Mucosa of stomach (tissue), 1 donor: Measurements from ENCODE around the gene ARPC5L.

ENCODE experiments used
- H3K27me3 ChIP-seq: one replicate; pipeline ENCODE4 v1.7.0; 2013; ENCODE audit warnings: mild to moderate bottlenecking, low read length; ENCODE audit not compliant: control insufficient read depth, insufficient read depth
- H3K36me3 ChIP-seq: one replicate; pipeline ENCODE4 v1.7.0; 2013; ENCODE audit warnings: low read length; ENCODE audit not compliant: control insufficient read depth, insufficient read depth
- H3K4me1 ChIP-seq: one replicate; pipeline ENCODE4 v1.7.0; 2013; ENCODE audit warnings: mild to moderate bottlenecking, low read length; ENCODE audit not compliant: control insufficient read depth, insufficient read depth
- H3K4me3 ChIP-seq: one replicate; pipeline ENCODE4 v1.7.0; 2013; ENCODE audit warnings: low read length
- H3K9ac ChIP-seq: one replicate; pipeline ENCODE4 v1.7.0; 2013; ENCODE audit warnings: mild to moderate bottlenecking, low read length, moderate library complexity
- H3K9me3 ChIP-seq: one replicate; pipeline ENCODE4 v1.7.0; 2013; ENCODE audit warnings: mild to moderate bottlenecking, low read length, moderate library complexity; ENCODE audit not compliant: control insufficient read depth
- donor health status: Pancreatic carcinoma.

Gene ARPC5L

GRCh38 chr9:124875501-124875900 is 13.6 kb downstream of the ARPC5L start:
- Histone ChIP-seq H3K36me3 (peaks cover 11% of the 10 kb centered on the region), H3K4me3 (no peak overlapping the region), H3K9ac (no peak overlapping the region), H3K27me3 (no peaks in the 10 kb centered on the region), H3K4me1 (peaks cover 34% of the 10 kb centered on the region), H3K9me3 (no peaks in the 10 kb centered on the region)

- Histone ChIP-seq H3K36me3 (peaks cover 17% of the 10 kb centered on the region), H3K4me3 (no peak overlapping the region), H3K4me1 (peaks cover 18% of the 10 kb centered on the region), H3K9me3 (no peaks in the 10 kb centered on the region), H3K27me3 (no peaks in the 10 kb centered on the region), H3K9ac (no peak overlapping the region)
These were observed 15.3 kb downstream of the ARPC5L start for GRCh38 chr9:124877021-124877782.

GRCh38 chr9:124878021-124878420 is 16.1 kb downstream of the ARPC5L start:
- Histone ChIP-seq H3K27me3 (no peaks in the 10 kb centered on the region), H3K4me3 (no peak overlapping the region), H3K9ac (no peak overlapping the region), H3K36me3 (peaks cover 17% of the 10 kb centered on the region), H3K4me1 (peaks cover 10% of the 10 kb centered on the region), H3K9me3 (no peaks in the 10 kb centered on the region)

GRCh38 chr9:124878518-124878917 is 16.6 kb downstream of the ARPC5L start:
- Histone ChIP-seq H3K27me3 (no peaks in the 10 kb centered on the region), H3K4me1 (peaks cover 5% of the 10 kb centered on the region), H3K9ac (no peak overlapping the region), H3K4me3 (no peak overlapping the region), H3K36me3 (peaks cover 17% of the 10 kb centered on the region), H3K9me3 (no peaks in the 10 kb centered on the region)

- Histone ChIP-seq H3K4me3 (no peak overlapping the region), H3K27me3 (no peaks in the 10 kb centered on the region), H3K36me3 (peaks cover 17% of the 10 kb centered on the region), H3K9me3 (no peaks in the 10 kb centered on the region), H3K9ac (no peak overlapping the region), H3K4me1 (no peaks in the 10 kb centered on the region)
These were observed 17.3 kb downstream of the ARPC5L start for GRCh38 chr9:124879226-124879625.

- no peaks in the 10 kb centered on the region for H3K4me1 ChIP-seq
- peaks cover 10% of the 10 kb centered on the region for H3K36me3 ChIP-seq
- H3K9me3 ChIP-seq, result no peaks in the 10 kb centered on the region
- H3K4me3 ChIP-seq, result no peak overlapping the region
- H3K9ac ChIP-seq, result no peak overlapping the region
- H3K27me3 ChIP-seq, result no peaks in the 10 kb centered on the region
These were observed 18.6 kb downstream of the ARPC5L start for GRCh38 chr9:124880501-124880900.

GRCh38 chr9:124881138-124881743 is 19.3 kb downstream of the ARPC5L start:
- Histone ChIP-seq H3K4me3 (no peak overlapping the region), H3K9ac (no peak overlapping the region), H3K27me3 (no peaks in the 10 kb centered on the region), H3K4me1 (no peaks in the 10 kb centered on the region), H3K9me3 (no peaks in the 10 kb centered on the region), H3K36me3 (peaks cover 6% of the 10 kb centered on the region)

GRCh38 chr9:124882231-124882630 is 20.3 kb downstream of the ARPC5L start:
- Histone ChIP-seq H3K36me3 (peaks cover 6% of the 10 kb centered on the region), H3K9me3 (no peaks in the 10 kb centered on the region)

GRCh38 chr9:124884376-124884775 is 22.4 kb downstream of the ARPC5L start:
- Histone ChIP-seq H3K4me3 (no peak overlapping the region), H3K36me3 (peaks cover 16% of the 10 kb centered on the region), H3K9me3 (no peaks in the 10 kb centered on the region), H3K9ac (no peak overlapping the region), H3K4me1 (no peaks in the 10 kb centered on the region), H3K27me3 (no peaks in the 10 kb centered on the region)

More at GRCh38 chr9:124882231-124882630, 20.3 kb downstream of the ARPC5L start:
- Histone ChIP-seq H3K4me1 (no peaks in the 10 kb centered on the region), H3K27me3 (no peaks in the 10 kb centered on the region), H3K9ac (no peak overlapping the region), H3K4me3 (no peak overlapping the region)

- Histone ChIP-seq H3K9ac (no peak overlapping the region), H3K9me3 (no peaks in the 10 kb centered on the region), H3K36me3 (peaks cover 16% of the 10 kb centered on the region), H3K27me3 (no peaks in the 10 kb centered on the region), H3K4me3 (no peak overlapping the region), H3K4me1 (no peaks in the 10 kb centered on the region)
These were observed 23.6 kb downstream of the ARPC5L start for GRCh38 chr9:124885551-124885950.

GRCh38 chr9:124886461-124886860 is 24.5 kb downstream of the ARPC5L start:
- Histone ChIP-seq H3K4me3 (no peak overlapping the region), H3K36me3 (peaks cover 10% of the 10 kb centered on the region), H3K4me1 (no peaks in the 10 kb centered on the region), H3K9me3 (no peaks in the 10 kb centered on the region), H3K9ac (no peak overlapping the region), H3K27me3 (no peaks in the 10 kb centered on the region)

GRCh38 chr9:124886866-124887492 is 25.0 kb downstream of the ARPC5L start:
- H3K4me3 ChIP-seq, result no peak overlapping the region
- H3K36me3 ChIP-seq, result peaks cover 10% of the 10 kb centered on the region
- H3K9me3 ChIP-seq, result no peaks in the 10 kb centered on the region
- no peak overlapping the region for H3K9ac ChIP-seq
- H3K4me1 ChIP-seq, result no peaks in the 10 kb centered on the region
- H3K27me3 ChIP-seq, result no peaks in the 10 kb centered on the region
